ENCODE results near the gene VPS54. TPM values are rescaled to one million over a fixed set of nuclear protein-coding genes. Genes with fewer than 3 reads are reported as not detected.

The VPS54 gene
- total RNA-seq, 1 experiment from 2014 or later = 20.7 TPM

DNA sequence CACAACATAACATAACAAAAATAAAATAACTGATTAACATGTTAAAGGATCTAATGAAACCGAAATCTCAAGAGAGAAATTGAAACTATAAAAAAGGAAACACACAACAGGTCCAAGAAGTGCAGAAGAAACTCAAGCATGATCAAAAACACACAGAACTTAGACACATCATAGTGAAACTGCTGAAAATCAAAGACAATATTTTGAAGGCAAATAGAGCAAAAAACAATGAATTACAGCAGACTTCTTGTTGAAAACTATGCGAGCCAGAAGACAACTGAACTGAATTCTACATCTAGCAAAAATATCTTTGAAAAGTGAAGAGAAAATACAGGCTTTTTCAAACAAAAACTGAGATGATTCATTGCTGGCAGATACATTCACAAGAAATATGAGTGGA lies 116.2 kb downstream of the VPS54 start:
- Histone ChIP-seq H3K36me3 (ENCODE audit: low read depth) (peaks cover 19% of the 10 kb centered on the region), H3F3A (ENCODE audit: insufficient read depth, low read depth) (peaks cover 4% of the 10 kb centered on the region; the same call in 1 of the 2 replicates), H3K9me3 (ENCODE audit: insufficient read depth, low read depth) (peaks cover 19% of the 10 kb centered on the region; the same call in 1 of the 2 replicates), H3K27ac (no peak overlapping the region), H3K27me3 (ENCODE audit: insufficient read depth, low read depth) (no peaks in the 10 kb centered on the region), H3K4me1 (replicated peaks; ENCODE audit: insufficient read depth) (no peaks in the 10 kb centered on the region), H3K4me2 (no peak overlapping the region), H3K9me2 (ENCODE audit: insufficient read depth) (no peaks in the 10 kb centered on the region), H3K4me3 (no peak overlapping the region), H2AFZ (no peak overlapping the region), H3K79me2 (ENCODE audit: low read depth) (no peaks in the 10 kb centered on the region), H4K20me1 (ENCODE audit: insufficient read depth) (no peaks in the 10 kb centered on the region)
- no TSS peak for BruUV-seq (replicated peaks)
- ChIA-PET POLR2A (ENCODE audit: unreplicated experiment) (no interaction called here), CTCF (no interaction called here)
- DNase-seq = no peak
- intact Hi-C loops (cut with micrococcal nuclease; ENCODE audit: unreplicated experiment) = no loop called here
- no peak for TF ChIP-seq EZH2 (IDR thresholded peaks at IDR 0.05; ENCODE audit: low read depth)
- TF ChIP-seq, protein P1, sequence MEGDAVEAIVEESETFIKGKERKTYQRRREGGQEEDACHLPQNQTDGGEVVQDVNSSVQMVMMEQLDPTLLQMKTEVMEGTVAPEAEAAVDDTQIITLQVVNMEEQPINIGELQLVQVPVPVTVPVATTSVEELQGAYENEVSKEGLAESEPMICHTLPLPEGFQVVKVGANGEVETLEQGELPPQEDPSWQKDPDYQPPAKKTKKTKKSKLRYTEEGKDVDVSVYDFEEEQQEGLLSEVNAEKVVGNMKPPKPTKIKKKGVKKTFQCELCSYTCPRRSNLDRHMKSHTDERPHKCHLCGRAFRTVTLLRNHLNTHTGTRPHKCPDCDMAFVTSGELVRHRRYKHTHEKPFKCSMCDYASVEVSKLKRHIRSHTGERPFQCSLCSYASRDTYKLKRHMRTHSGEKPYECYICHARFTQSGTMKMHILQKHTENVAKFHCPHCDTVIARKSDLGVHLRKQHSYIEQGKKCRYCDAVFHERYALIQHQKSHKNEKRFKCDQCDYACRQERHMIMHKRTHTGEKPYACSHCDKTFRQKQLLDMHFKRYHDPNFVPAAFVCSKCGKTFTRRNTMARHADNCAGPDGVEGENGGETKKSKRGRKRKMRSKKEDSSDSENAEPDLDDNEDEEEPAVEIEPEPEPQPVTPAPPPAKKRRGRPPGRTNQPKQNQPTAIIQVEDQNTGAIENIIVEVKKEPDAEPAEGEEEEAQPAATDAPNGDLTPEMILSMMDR (conservative IDR thresholded peaks at IDR 0.05) = no peak

DNA sequence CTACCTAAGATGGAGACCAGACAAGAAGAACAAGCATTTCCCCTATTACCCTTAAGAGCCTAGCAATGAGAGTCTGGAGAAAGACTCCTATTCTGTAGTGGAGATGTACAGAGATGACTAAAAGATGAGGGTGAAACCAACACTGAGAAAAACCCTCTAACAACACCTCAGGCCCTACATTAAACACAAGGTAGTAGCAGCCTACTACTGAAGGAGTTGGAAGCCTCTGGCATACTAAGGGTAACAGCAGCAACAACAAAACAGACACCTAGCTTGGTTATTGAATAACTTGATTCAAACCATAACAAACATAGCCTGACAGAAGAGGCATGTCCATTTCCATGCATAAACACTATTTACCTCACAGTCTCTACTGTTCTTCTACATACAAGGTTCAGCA lies 117.1 kb downstream of the VPS54 start:
- ChIA-PET POLR2A (ENCODE audit: unreplicated experiment) (no interaction called here), CTCF (no interaction called here)
- no peaks in the 10 kb centered on the region for H3K4me1 ChIP-seq (replicated peaks; ENCODE audit: insufficient read depth)
- H3K4me2 ChIP-seq = no peak overlapping the region
- H3F3A ChIP-seq (ENCODE audit: insufficient read depth, low read depth) = peaks cover 4% of the 10 kb centered on the region
- H4K20me1 ChIP-seq (ENCODE audit: insufficient read depth) = no peaks in the 10 kb centered on the region
- no TSS peak for BruUV-seq (replicated peaks)
- TF ChIP-seq, protein P1 (conservative IDR thresholded peaks at IDR 0.05) = no peak
- TF ChIP-seq EZH2 (IDR thresholded peaks at IDR 0.05; ENCODE audit: low read depth) = no peak
- H3K27ac ChIP-seq = no peak overlapping the region
- no peaks in the 10 kb centered on the region for H3K9me2 ChIP-seq (ENCODE audit: insufficient read depth)
- H3K27me3 ChIP-seq (ENCODE audit: insufficient read depth, low read depth) = no peaks in the 10 kb centered on the region
- DNase-seq = no peak
- no peak overlapping the region for H3K4me3 ChIP-seq
- intact Hi-C loops (cut with micrococcal nuclease; ENCODE audit: unreplicated experiment) = no loop called here
- H3K9me3 ChIP-seq (ENCODE audit: insufficient read depth, low read depth) = peaks cover 19% of the 10 kb centered on the region; the same call in 1 of the 2 replicates
- no peaks in the 10 kb centered on the region for H3K79me2 ChIP-seq (ENCODE audit: low read depth)
- H2AFZ ChIP-seq = no peak overlapping the region
- peaks cover 20% of the 10 kb centered on the region for H3K36me3 ChIP-seq (ENCODE audit: low read depth)

DNA sequence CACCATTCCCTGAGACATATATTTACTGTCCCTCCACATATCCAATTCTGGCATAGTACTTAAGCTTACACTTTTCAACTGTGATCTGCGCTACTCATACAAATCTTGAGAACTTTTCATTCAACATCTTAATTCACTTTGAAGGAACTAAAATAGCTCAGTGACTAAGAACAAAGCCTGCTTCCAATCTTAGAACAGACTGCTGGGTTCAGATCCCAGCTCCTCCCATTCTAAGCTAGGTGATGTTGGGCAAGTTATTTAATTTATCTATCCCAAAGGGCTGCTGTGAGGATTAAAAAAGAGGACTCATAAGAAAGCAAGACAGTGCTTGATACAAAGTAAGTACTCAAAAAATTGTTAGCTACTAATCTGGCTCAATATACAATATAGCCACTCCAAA lies 119.6 kb downstream of the VPS54 start:
- H3K79me2 ChIP-seq (ENCODE audit: low read depth) = no peaks in the 10 kb centered on the region
- no peaks in the 10 kb centered on the region for H3K4me1 ChIP-seq (replicated peaks; ENCODE audit: insufficient read depth)
- ChIA-PET POLR2A (ENCODE audit: unreplicated experiment) (interaction anchor here (0.5 kb wide), 1 partner anchor 813 kb away, joined by 4 read pairs; no protein-coding TSS in a partner anchor), CTCF (interaction anchor here (0.5 kb wide), 1 partner anchor 242 kb away, joined by 3 read pairs; no protein-coding TSS in a partner anchor)
- H3K9me2 ChIP-seq (ENCODE audit: insufficient read depth) = no peaks in the 10 kb centered on the region
- H3K27ac ChIP-seq = no peak overlapping the region
- TF ChIP-seq, protein P1 (conservative IDR thresholded peaks at IDR 0.05) = no peak
- no peak for TF ChIP-seq EZH2 (IDR thresholded peaks at IDR 0.05; ENCODE audit: low read depth)
- H3K27me3 ChIP-seq (ENCODE audit: insufficient read depth, low read depth) = no peaks in the 10 kb centered on the region
- H3K4me2 ChIP-seq = no peak overlapping the region
- no peak for DNase-seq
- H4K20me1 ChIP-seq (ENCODE audit: insufficient read depth) = no peaks in the 10 kb centered on the region
- H3K36me3 ChIP-seq (ENCODE audit: low read depth) = peaks cover 20% of the 10 kb centered on the region
- intact Hi-C loops (cut with micrococcal nuclease; ENCODE audit: unreplicated experiment) = no loop called here
- H2AFZ ChIP-seq = no peak overlapping the region
- H3K4me3 ChIP-seq = no peak overlapping the region
- H3K9me3 ChIP-seq (ENCODE audit: insufficient read depth, low read depth) = peaks cover 19% of the 10 kb centered on the region; the same call in 1 of the 2 replicates
- peaks cover under 1% of the 10 kb centered on the region for H3F3A ChIP-seq (ENCODE audit: insufficient read depth, low read depth)
- BruUV-seq (replicated peaks) = no TSS peak

Measured in PC-9 (cell line).